Fibroblast of skin of right quadriceps (primary cell): ENCODE results near the gene CCDC60.

Experiments used
- DNase-seq: peaks from one replicate; pipeline ENCODE4 v3.0.0-alpha.2; 2013

The CCDC60 gene

GRCh38 chr12:119556854-119557253, 222.3 kb downstream of the CCDC60 start:
- no peak for DNase-seq

- DNase-seq, result no peak
Measured at GRCh38 chr12:119565404-119565803, 230.9 kb downstream of the CCDC60 start.

GRCh38 chr12:119570771-119571170, 236.2 kb downstream of the CCDC60 start:
- DNase-seq, result no peak

- DNase-seq, result no peak
Measured at GRCh38 chr12:119573086-119573485, 238.6 kb downstream of the CCDC60 start.

DNA sequence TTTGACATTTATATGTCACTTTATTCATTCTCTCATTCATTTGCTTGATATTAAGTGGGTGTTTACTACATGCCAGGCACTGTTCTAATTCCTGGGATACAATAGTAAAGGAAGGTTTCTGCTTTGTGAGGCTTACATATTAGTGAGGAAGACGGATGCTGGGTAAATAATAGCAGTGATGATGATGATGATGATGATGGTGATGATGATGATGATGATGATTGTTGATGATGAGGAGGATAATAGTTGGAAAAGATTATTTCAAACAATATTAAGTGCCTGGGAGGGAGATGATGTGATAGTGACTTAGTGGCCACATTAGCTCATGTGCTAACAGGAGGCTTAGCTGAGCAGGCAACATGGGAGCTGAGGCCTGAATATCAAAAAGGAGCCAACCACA, 239.7 kb downstream of the CCDC60 start:
- no peak for DNase-seq

- DNase-seq, result no peak
Measured at GRCh38 chr12:119576118-119576810, 241.7 kb downstream of the CCDC60 start.

- no peak for DNase-seq
Measured at GRCh38 chr12:119576915-119577314, 242.4 kb downstream of the CCDC60 start.

DNA sequence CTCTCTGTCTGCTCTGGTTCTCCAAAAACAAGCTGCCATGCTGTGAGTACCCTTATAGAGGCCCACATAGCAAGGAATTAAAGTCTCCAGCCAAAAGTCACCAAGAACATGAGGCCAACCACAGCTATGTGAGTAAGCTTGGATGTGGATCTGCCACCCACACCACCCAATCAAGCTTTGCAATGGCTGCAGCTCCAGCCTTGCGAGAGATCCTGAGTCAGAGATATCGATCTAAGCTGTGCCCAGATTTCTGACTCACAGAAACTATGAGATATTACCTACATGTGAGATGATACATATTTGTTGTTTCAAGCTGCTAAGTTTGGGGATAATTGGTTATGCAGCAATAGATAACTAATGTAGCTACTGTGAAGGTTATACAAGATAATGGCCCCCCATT, 243.6 kb downstream of the CCDC60 start:
- DNase-seq, result no peak

DNA sequence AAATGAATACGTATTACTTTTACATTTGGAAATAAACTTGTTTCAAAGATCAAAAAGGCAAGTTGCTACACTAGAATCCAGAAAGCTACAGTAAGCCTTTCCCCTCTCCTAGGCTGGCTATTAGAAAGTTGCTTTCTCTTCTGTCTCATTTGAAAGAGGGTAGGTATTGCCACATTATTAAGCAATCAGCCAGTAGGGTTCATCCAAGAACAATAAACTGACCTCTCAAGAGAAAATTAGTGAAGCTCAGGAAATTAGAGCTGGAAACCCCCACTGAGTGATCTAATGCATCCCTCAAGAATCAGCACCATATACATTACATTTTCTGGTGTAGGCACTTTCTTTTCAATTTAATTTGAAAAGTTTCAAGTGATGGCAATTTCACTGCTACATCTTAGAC, 254.6 kb downstream of the CCDC60 start:
- no peak for DNase-seq

DNA sequence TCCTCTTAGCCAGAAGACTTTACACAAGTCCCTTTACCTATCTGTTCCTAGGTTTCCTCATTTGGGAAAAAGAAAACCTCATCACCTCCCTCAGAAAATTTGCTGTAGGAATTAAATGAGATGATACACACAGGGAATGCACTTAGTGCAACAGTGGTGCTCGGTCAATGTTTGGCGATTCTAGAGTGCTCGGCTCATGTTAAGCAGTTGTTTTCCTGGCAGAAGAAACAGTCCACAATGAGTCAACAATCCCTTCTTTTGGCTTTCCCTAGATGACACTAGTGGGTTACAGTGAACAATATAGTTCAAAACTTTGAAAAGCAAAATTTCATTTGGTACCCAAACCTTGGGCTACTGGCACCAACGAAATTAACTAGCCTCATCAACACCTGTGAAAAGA, 255.1 kb downstream of the CCDC60 start:
- DNase-seq, result no peak
